H7 (cell line): ENCODE measurements around the gene TCTN1. TPM values are rescaled to one million over a fixed set of nuclear protein-coding genes. Genes with fewer than 3 reads are reported as not detected.
"Not testable (repeated sequence)": the region's sequence is repeated elsewhere in the genome, so short reads cannot be mapped to it uniquely, and the experiment has no call there.

Source experiments
- DNase-seq: peaks from one replicate; pipeline ENCODE4 v3.0.0; 2012
- H3K27me3 ChIP-seq: 2 replicates; pipeline ENCODE4 v1.6.0; 2011; ENCODE audit warnings: mild to moderate bottlenecking, low read length; ENCODE audit not compliant: control insufficient read depth, insufficient read depth
- H3K36me3 ChIP-seq: replicated peaks from 2 replicates; pipeline ENCODE4 v1.5.1; 2011; ENCODE audit warnings: low read length; ENCODE audit not compliant: control insufficient read depth, insufficient read depth
- H3K4me3 ChIP-seq: 2 replicates; pipeline ENCODE4 v1.5.1; 2011; ENCODE audit warnings: low read depth, mild to moderate bottlenecking, control low read depth, low read length, moderate library complexity; ENCODE audit not compliant: insufficient read depth
- total RNA-seq: library from RNA; depleted of rRNA; stranded (reverse); fragments of >200 nt; shearing (Covaris generic); gene quantifications from 2 replicates; pipeline ENCODE4 v1.2.3, GENCODE V29; 2014

Gene TCTN1
- total RNA-seq, 1 experiment from 2014 or later: 7.8 TPM

GRCh38 chr12:110579535-110580253 is 34.2 kb upstream of the TCTN1 start:
- Histone ChIP-seq H3K27me3 (no peaks in the 10 kb centered on the region), H3K36me3 (no peaks in the 10 kb centered on the region), H3K4me3 (no peak overlapping the region)
- no peak for DNase-seq

GRCh38 chr12:110581931-110582275 is 32.0 kb upstream of the TCTN1 start:
- H3K27me3 ChIP-seq: no peaks in the 10 kb centered on the region
- H3K4me3 ChIP-seq: peak overlapping the region; percentile 93
- H3K36me3 ChIP-seq: no peaks in the 10 kb centered on the region
- DNase-seq: peak; percentile 53

- H3K27me3 ChIP-seq: no peaks in the 10 kb centered on the region
- peak overlapping the region; percentile 93 for H3K4me3 ChIP-seq
- no peaks in the 10 kb centered on the region for H3K36me3 ChIP-seq
- DNase-seq: peak; percentile 83
Measured at GRCh38 chr12:110582276-110583136, 31.4 kb upstream of the TCTN1 start.

DNA sequence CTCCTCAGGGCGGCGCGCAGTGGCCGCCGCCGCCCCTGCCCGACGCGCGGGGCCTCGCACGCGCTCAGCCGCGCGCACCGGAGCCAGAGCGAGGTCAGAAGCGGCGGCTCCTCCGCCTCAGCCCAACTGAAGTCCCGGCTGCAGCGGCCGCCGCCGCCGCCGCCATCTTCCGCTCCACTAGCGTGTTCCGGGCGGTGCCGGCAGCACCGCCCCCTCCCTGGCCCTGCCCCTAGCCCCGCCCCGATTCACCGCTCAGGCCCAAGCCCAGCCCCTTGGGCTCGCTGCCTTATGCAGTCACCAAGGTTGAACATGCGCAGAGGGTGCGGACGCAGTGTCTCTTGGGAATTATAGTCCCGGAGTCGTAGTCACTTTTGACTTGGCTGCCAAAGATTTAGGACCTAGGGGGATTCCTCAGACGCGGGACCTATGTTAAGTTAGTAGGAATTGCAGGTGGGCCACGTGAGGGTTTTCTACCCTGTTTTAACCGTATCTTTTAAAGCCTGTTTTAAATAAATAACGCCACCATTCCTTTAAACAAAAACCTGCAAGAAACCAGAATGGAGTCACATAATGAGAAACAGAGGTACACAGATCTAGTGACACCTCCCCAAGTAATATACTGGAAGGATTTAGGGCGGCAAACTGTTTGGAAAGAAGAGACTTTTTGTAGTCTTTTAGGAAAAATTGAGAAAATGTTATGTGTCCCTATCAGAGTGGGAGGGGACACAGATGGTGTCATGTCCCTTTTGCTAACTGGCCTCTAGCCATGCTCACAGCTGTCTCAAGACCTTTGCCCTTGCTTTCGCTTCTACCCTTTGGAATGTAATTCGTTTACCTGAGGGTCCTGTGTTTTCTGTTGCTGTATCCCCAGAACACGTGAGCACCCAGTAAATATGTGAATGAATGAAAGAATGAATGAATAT is 30.5 kb upstream of the TCTN1 start, which contains the start of gene PPTC7:
PPTC7 (minus strand) TSS at position 182 of the 923 bp plus-strand sequence. CDS start 287 bp downstream, outside the sequence.
- peak within 1 kb of the TSS; percentile 93 for H3K4me3 ChIP-seq
- peak; percentile 95 for DNase-seq
- H3K27me3 ChIP-seq: no peaks in the 10 kb centered on the region
- H3K36me3 ChIP-seq: no peaks in the 10 kb centered on the region

DNA sequence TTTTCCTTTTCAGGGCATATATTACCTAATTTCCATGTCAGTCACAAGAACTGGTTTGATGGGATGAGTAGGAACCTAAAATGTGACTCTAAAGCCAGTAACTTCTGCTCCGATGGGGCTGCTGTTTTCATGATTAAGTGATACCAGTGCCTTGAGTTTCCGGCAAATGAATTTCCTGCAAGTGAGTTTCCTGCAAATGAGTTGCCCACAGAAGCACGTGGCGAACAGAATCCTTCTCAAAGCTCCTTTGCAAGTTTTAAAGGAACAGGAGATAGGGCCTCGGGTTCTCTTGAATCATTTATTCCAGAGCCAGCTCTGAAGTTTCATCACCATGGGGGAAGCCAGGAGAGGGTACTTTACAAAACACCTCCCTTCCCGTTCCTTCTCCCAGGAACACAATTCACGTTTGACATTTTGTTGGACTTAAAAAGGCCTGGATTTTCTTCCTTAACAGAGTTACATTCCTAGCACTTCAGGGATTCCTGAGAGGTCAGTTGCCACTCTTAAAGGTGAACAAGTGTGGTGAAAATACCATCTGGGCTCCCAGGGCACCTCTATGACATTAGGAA is 28.6 kb upstream of the TCTN1 start:
- Histone ChIP-seq H3K36me3 (no peaks in the 10 kb centered on the region), H3K27me3 (no peaks in the 10 kb centered on the region), H3K4me3 (no peak overlapping the region)
- DNase-seq: no peak

- not testable (repeated sequence) for DNase-seq, H3K4me3 ChIP-seq, H3K27me3 ChIP-seq, H3K36me3 ChIP-seq
Measured at GRCh38 chr12:110587102-110587501, 26.8 kb upstream of the TCTN1 start.

DNA sequence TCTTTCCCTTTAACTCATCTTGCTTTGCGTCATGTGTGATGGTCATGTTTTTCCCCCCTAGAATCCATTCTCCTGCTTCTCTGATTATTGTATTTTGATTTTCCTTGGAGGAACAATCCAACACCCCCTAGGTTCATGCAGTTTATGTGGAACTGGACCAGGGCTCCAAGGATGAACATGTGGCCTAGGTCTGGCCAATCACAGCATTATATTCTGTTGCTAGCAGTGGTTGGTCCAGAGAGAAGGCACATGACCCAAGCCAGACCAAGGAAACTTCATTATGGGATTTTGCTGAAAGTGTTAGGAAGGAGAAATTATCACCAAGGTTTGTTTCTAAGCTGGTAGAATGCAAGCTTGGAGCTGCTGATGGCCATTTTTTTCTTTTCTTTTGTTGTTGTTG is 23.9 kb upstream of the TCTN1 start:
- no peaks in the 10 kb centered on the region for H3K27me3 ChIP-seq
- DNase-seq: no peak
- H3K4me3 ChIP-seq: no peak overlapping the region
- no peaks in the 10 kb centered on the region for H3K36me3 ChIP-seq

- DNase-seq: no peak
- Histone ChIP-seq H3K36me3 (no peaks in the 10 kb centered on the region), H3K27me3 (no peaks in the 10 kb centered on the region), H3K4me3 (no peak overlapping the region)
Measured at GRCh38 chr12:110590806-110591326, 23.1 kb upstream of the TCTN1 start.

DNA sequence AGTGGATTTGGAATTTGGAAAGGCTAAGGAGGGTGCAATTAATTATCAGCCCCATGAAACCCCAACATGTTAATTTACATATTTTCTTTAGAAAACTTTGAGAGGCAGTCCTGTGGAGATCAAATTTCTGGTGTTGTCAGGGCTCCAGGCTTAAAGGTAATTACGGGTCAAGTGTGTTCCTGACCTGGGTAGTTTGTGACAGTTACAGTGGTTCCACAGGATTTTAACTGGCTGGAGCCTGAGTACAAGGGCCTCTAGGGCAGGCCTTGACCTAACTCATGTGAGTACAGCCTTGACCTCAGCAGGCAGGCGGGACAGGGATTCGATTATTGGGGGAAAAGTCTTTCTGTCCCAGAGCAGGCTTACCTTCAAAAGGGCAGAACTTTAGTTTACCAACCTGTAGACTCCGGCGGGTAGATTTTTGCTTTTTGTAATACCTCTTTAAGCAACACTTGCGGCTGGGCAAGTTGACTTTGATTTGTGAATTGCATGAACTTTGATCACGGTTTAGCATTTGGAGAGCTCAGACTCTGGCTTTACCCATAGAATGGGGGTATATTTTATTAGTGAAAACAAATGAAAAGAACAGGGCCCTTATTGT is 22.4 kb upstream of the TCTN1 start:
- H3K36me3 ChIP-seq: no peaks in the 10 kb centered on the region
- no peak overlapping the region for H3K4me3 ChIP-seq
- H3K27me3 ChIP-seq: no peaks in the 10 kb centered on the region
- no peak for DNase-seq

DNA sequence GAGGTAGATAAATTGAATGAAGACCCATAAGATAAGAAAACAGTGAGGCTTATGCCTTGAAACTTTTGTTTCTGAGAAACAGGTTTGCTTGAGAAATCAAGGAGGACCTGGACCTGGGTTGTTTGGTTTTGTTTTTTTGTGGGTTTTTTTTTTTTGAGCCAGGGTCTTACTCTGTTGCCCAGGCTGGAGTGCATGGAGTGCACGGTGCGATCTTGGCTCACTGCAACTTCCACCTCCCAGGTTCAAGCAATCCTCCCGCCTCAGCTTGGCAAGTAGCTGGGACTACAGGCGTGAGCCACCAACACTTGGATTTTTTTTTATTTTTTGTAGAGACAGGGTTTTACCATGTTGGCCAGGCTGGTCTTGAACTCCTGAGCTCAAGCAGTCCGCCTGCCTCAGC is 21.9 kb upstream of the TCTN1 start:
- Histone ChIP-seq H3K27me3 (no peaks in the 10 kb centered on the region), H3K36me3 (no peaks in the 10 kb centered on the region), H3K4me3 (no peak overlapping the region)
- no peak for DNase-seq

DNA sequence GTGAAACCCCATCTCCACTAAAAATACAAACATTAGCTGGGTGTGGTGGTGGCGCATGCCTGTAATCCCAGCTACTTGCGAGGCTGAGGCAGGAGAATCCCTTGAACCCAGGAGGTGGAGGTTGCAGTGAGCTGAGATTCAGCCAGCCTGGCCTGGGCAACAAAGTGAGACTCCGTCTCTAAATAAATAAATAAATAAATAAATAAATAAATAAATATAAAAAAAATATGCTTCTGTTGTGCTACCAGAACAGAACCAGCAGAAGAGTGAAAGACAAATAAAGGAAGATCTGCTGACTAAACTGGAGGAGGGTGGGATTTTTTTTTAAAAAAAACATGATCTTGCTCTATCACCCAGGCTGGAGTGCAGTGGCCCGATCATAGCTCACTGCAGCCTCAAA is 21.0 kb upstream of the TCTN1 start:
- not testable (repeated sequence) for H3K36me3 ChIP-seq, DNase-seq, H3K27me3 ChIP-seq, H3K4me3 ChIP-seq

DNA sequence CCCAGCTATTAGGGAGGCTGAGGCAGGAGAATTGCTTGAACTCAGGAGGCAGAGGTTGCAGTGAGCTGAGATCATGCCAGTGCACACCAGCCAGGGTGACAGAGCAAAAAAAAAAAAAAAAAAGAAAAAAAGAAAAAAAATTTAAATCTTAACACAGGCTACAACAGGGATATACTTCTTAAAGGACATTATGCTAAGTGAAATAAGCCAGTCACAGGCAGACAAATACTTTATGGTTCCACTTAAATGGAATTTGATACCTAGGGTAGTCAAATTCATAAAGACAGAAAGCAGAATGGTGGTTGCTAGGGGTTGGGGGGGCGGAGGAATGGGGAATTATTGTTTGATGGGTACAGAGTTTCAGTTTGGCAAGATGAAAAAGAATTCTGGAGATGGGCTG is 16.0 kb upstream of the TCTN1 start:
- no peaks in the 10 kb centered on the region for H3K27me3 ChIP-seq
- DNase-seq: no peak
- no peaks in the 10 kb centered on the region for H3K36me3 ChIP-seq
- no peak overlapping the region for H3K4me3 ChIP-seq

DNA sequence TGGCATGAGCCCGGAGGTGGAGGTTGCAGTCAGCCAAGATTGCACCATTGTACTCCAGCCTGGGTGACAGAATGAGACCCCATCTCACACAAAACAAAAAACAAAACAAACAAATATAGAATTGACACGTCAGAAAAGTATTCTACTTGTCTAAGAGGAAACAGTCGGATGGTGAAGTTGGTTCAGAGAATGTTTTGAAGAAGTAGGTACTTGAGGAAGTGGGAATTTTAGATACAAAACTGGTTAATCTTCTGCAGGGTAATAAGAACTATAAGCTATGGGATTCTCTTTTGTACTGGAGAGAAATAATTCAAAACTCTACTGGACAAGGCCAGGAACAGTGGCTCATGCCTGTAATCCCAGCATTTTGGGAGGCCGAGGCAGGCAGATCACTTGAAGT is 14.6 kb upstream of the TCTN1 start:
- Histone ChIP-seq H3K36me3 (no peaks in the 10 kb centered on the region), H3K27me3 (no peaks in the 10 kb centered on the region), H3K4me3 (no peak overlapping the region)
- DNase-seq: no peak

DNA sequence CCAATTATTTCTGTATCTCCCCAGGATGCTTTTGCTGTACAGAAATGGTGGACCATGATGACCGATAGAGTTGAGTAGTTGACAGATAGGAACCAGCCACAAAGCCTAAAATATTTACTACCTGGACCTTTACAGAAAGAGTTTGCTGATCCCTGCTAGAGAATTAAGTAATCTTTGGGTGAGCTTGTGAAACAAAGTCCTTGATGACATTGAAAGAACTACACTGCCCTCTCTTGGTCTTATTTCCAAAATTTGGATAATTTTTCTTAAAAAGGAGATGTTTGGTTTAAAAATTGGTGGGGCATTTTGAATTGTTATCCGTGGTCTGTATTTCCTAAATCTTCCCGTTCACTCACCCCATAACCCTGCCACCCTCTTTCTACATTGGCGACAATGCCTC is 13.7 kb upstream of the TCTN1 start:
- no peaks in the 10 kb centered on the region for H3K27me3 ChIP-seq
- no peaks in the 10 kb centered on the region for H3K36me3 ChIP-seq
- no peak for DNase-seq
- no peak overlapping the region for H3K4me3 ChIP-seq
